Neural cell (in vitro differentiated cells): ENCODE measurements around the gene PIK3R1. TPM values are rescaled to one million over a fixed set of nuclear protein-coding genes. Genes with fewer than 3 reads are reported as not detected.

Experiments
- H2AFZ ChIP-seq: fragments of 200-600, 300-800 bp; sonication (generic), shearing (Covaris generic); 2 replicates; pipeline ENCODE4 v1.6.0; 2014; ENCODE audit warnings: low read depth, mild to moderate bottlenecking, antibody characterized with exemption, low read length, moderate library complexity
- H3F3A ChIP-seq: fragments of 200-600 bp; shearing (Covaris generic); 2 replicates; pipeline ENCODE4 v1.6.1; 2016; ENCODE audit warnings: mild to moderate bottlenecking, moderate library complexity, mixed read lengths, antibody characterized with exemption, low read length; ENCODE audit not compliant: insufficient read depth, poor library complexity, severe bottlenecking
- H3K27ac ChIP-seq: fragments of 200-600, 300-800 bp; sonication (generic), shearing (Covaris generic); 2 replicates; pipeline ENCODE4 v1.5.1; 2014; ENCODE audit warnings: mild to moderate bottlenecking, low read length, moderate library complexity
- H3K27me3 ChIP-seq: fragments of 300-800, 200-600 bp; sonication (generic), shearing (Covaris generic); 2 replicates; pipeline ENCODE4 v1.6.0; 2014; ENCODE audit warnings: mild to moderate bottlenecking, low read depth, low read length, moderate library complexity; ENCODE audit not compliant: insufficient read depth
- H3K36me3 ChIP-seq: fragments of 300-800, 200-600 bp; sonication (generic), shearing (Covaris generic); 2 replicates; pipeline ENCODE4 v1.5.1; 2014; ENCODE audit warnings: mild to moderate bottlenecking, antibody characterized with exemption, low read length, moderate library complexity; ENCODE audit not compliant: insufficient read depth
- H3K4me2 ChIP-seq: fragments of 300-800, 200-600 bp; sonication (generic), shearing (Covaris generic); 2 replicates; pipeline ENCODE4 v1.6.0; 2014; ENCODE audit warnings: mild to moderate bottlenecking, low read length
- H3K4me3 ChIP-seq: fragments of 300-800, 200-600 bp; sonication (generic), shearing (Covaris generic); 2 replicates; pipeline ENCODE4 v1.5.1; 2014; ENCODE audit warnings: mild to moderate bottlenecking, low read length, moderate library complexity
- H3K79me2 ChIP-seq: fragments of 200-600 bp; shearing (Covaris generic); replicated peaks from 2 replicates; pipeline ENCODE4 v1.6.0; 2014; ENCODE audit warnings: mild to moderate bottlenecking, low read length, moderate library complexity; ENCODE audit not compliant: insufficient read depth
- H3K9ac ChIP-seq: fragments of 300-800, 200-600 bp; sonication (generic), shearing (Covaris generic); 2 replicates; pipeline ENCODE4 v1.6.1; 2016; ENCODE audit warnings: mild to moderate bottlenecking, low read length, mixed read lengths
- H3K9me2 ChIP-seq: fragments of 200-600 bp; shearing (Covaris generic); 2 replicates; pipeline ENCODE4 v1.6.1; 2016; ENCODE audit warnings: mild to moderate bottlenecking, low read length, mixed read lengths; ENCODE audit not compliant: insufficient read depth
- H3K9me3 ChIP-seq: fragments of 200-600, 300-800 bp; sonication (generic), shearing (Covaris generic); 2 replicates; pipeline ENCODE4 v1.6.1; 2016; ENCODE audit warnings: mild to moderate bottlenecking, mixed run types, low read length, moderate library complexity, mixed read lengths
- H4K20me1 ChIP-seq: fragments of 200-600 bp; shearing (Covaris generic); 2 replicates; pipeline ENCODE4 v1.6.1; 2016; ENCODE audit warnings: mild to moderate bottlenecking, mixed run types; ENCODE audit not compliant: insufficient read depth
- EP300 ChIP-seq: fragments of 450-650 bp; conservative IDR thresholded peaks from 2 replicates; pipeline ENCODE4 v1.6.1; 2014; ENCODE audit warnings: antibody characterized with exemption, mild to moderate bottlenecking, moderate library complexity; ENCODE audit not compliant: poor library complexity, severe bottlenecking
- EZH2 ChIP-seq: fragments of 200-600, 300-800 bp; shearing (Covaris generic), sonication (generic); IDR thresholded peaks from 2 replicates; pipeline ENCODE4 v1.6.1; 2014; ENCODE audit warnings: antibody characterized with exemption, low read length, borderline replicate concordance, mild to moderate bottlenecking; ENCODE audit not compliant: insufficient read depth, poor library complexity, severe bottlenecking
- MXI1 ChIP-seq: fragments of 450-650 bp; conservative IDR thresholded peaks from 2 replicates; pipeline ENCODE4 v1.6.1; 2014; ENCODE audit warnings: antibody characterized with exemption, mild to moderate bottlenecking; ENCODE audit not compliant: poor library complexity, severe bottlenecking
- POLR2AphosphoS5 ChIP-seq: IDR thresholded peaks from 2 replicates; pipeline ENCODE4 v1.6.1; 2012
- RAD21 ChIP-seq: fragments of 450-650 bp; conservative IDR thresholded peaks from 2 replicates; pipeline ENCODE4 v1.6.1; 2014; ENCODE audit warnings: antibody characterized with exemption, mild to moderate bottlenecking, moderate library complexity
- SMC3 ChIP-seq: fragments of 450-650 bp; conservative IDR thresholded peaks from 2 replicates; pipeline ENCODE4 v1.6.1; 2014; ENCODE audit warnings: antibody characterized with exemption, mild to moderate bottlenecking, moderate library complexity; ENCODE audit not compliant: poor library complexity
- TAF1 ChIP-seq: IDR thresholded peaks from 2 replicates; pipeline ENCODE4 v1.6.1; 2012; ENCODE audit warnings: low read depth
- polyA plus RNA-seq: library from polyadenylated mRNA; depleted of rRNA; stranded (reverse); fragments of >200 nt; gene quantifications from 2 replicates; pipeline ENCODE4 v1.2.3, GENCODE V29; 2014
- TF ChIP-seq, protein P1 (sequence below): IDR thresholded peaks from 2 replicates; pipeline ENCODE4 v1.6.1; 2012; ENCODE audit warnings: borderline replicate concordance
- TF ChIP-seq, protein P2 (sequence below): fragments of 450-650 bp; IDR thresholded peaks from 2 replicates; pipeline ENCODE4 v1.5.1; 2014; ENCODE audit warnings: antibody characterized with exemption, mild to moderate bottlenecking, moderate library complexity; ENCODE audit not compliant: poor library complexity, severe bottlenecking

The PIK3R1 gene
- polyA plus RNA-seq, 1 donor from 2014 or later, result 41.9 TPM

DNA sequence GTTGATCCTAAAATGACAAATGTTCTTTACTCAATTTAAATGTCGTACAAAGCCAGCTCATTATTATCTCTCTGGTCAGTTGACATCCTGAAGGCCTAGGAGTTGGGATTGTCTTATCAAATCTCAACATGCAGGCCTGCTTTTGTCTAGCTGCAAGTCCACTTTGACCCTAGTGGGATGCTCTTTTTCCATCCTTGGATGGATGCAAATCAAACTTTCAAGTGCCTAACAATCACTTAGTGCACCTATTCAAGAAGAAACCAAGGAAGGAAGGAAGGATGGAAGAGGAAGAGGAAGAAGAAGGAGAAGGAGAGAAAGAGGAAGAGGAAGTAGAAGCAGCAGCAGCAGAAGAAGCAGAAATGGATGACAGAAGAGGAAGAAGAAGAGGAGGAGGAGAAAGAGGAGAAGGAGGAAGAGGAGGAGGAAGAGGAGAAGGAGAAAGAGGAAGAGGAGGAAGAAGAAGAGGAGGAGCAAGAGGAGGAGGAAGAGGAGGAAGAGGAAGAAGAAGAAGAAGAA, 109.6 kb downstream of the PIK3R1 start:
- no peaks in the 10 kb centered on the region for H3K27me3 ChIP-seq
- no peaks in the 10 kb centered on the region for H3K9me2 ChIP-seq
- no peaks in the 10 kb centered on the region for H3K9me3 ChIP-seq
- no peak overlapping the region for H2AFZ ChIP-seq
- TF ChIP-seq, protein P1, sequence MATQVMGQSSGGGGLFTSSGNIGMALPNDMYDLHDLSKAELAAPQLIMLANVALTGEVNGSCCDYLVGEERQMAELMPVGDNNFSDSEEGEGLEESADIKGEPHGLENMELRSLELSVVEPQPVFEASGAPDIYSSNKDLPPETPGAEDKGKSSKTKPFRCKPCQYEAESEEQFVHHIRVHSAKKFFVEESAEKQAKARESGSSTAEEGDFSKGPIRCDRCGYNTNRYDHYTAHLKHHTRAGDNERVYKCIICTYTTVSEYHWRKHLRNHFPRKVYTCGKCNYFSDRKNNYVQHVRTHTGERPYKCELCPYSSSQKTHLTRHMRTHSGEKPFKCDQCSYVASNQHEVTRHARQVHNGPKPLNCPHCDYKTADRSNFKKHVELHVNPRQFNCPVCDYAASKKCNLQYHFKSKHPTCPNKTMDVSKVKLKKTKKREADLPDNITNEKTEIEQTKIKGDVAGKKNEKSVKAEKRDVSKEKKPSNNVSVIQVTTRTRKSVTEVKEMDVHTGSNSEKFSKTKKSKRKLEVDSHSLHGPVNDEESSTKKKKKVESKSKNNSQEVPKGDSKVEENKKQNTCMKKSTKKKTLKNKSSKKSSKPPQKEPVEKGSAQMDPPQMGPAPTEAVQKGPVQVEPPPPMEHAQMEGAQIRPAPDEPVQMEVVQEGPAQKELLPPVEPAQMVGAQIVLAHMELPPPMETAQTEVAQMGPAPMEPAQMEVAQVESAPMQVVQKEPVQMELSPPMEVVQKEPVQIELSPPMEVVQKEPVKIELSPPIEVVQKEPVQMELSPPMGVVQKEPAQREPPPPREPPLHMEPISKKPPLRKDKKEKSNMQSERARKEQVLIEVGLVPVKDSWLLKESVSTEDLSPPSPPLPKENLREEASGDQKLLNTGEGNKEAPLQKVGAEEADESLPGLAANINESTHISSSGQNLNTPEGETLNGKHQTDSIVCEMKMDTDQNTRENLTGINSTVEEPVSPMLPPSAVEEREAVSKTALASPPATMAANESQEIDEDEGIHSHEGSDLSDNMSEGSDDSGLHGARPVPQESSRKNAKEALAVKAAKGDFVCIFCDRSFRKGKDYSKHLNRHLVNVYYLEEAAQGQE, result no peak
- TF ChIP-seq TAF1 (no peak), MXI1 (no peak), EZH2 (no peak), EP300 (no peak)
- TF ChIP-seq, protein P2, sequence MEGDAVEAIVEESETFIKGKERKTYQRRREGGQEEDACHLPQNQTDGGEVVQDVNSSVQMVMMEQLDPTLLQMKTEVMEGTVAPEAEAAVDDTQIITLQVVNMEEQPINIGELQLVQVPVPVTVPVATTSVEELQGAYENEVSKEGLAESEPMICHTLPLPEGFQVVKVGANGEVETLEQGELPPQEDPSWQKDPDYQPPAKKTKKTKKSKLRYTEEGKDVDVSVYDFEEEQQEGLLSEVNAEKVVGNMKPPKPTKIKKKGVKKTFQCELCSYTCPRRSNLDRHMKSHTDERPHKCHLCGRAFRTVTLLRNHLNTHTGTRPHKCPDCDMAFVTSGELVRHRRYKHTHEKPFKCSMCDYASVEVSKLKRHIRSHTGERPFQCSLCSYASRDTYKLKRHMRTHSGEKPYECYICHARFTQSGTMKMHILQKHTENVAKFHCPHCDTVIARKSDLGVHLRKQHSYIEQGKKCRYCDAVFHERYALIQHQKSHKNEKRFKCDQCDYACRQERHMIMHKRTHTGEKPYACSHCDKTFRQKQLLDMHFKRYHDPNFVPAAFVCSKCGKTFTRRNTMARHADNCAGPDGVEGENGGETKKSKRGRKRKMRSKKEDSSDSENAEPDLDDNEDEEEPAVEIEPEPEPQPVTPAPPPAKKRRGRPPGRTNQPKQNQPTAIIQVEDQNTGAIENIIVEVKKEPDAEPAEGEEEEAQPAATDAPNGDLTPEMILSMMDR, result no peak
- no peak overlapping the region for H3K27ac ChIP-seq
- H3K9ac ChIP-seq, result no peak overlapping the region
- H3F3A ChIP-seq, result no peaks in the 10 kb centered on the region
- H3K4me3 ChIP-seq, result no peak overlapping the region
- H3K79me2 ChIP-seq, result no peaks in the 10 kb centered on the region
- H3K4me2 ChIP-seq, result no peak overlapping the region
- no peaks in the 10 kb centered on the region for H3K36me3 ChIP-seq
- no peaks in the 10 kb centered on the region for H4K20me1 ChIP-seq

DNA sequence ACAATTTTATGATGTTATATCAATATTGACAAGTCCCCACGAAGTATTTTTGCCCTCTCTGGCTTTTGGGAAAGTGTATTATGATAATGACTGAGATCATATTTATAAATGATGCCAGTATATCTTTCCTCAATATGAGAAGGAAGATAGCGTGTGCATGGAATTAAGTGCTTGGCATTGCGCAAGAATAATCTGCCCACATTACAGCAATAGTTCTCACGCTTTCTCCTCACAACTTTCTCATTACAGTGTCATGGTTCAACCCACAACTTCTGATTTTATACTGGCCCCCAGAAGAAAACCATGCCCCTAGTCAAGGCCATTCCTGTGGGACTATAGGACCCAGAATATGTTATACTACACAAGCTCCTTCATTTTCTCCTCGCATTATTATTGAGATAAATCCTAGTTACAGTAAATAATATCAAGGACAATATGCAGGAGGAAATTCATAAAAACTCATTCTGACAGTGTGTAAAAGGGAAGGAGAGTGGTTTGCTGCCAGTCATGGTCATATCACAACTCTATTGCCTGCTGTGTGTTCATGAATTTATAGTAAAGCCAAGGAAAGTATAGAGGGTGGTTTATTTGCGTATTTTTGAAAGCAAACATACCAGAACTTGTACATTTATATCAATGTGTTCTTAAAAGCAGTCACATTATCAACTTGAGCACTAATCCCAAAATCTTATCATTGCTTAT, 114.1 kb downstream of the PIK3R1 start:
- no peak overlapping the region for H3K9ac ChIP-seq
- TF ChIP-seq EZH2 (no peak), SMC3 (no peak), POLR2AphosphoS5 (no peak), TAF1 (no peak), MXI1 (no peak), RAD21 (no peak), EP300 (no peak)
- TF ChIP-seq, protein P2, result no peak
- TF ChIP-seq, protein P1, result no peak

More for the DNA sequence above, 114.1 kb downstream of the PIK3R1 start:
- Histone ChIP-seq H3K9me3 (no peaks in the 10 kb centered on the region), H3K4me3 (no peak overlapping the region), H4K20me1 (no peaks in the 10 kb centered on the region), H3K79me2 (no peaks in the 10 kb centered on the region), H3K4me2 (no peak overlapping the region), H3K27me3 (no peaks in the 10 kb centered on the region), H3F3A (no peaks in the 10 kb centered on the region), H3K27ac (no peak overlapping the region), H2AFZ (no peak overlapping the region), H3K9me2 (no peaks in the 10 kb centered on the region), H3K36me3 (no peaks in the 10 kb centered on the region)
